Stomach (tissue), 9 donors: ENCODE results near the gene ENO2. TPM values are rescaled to one million over a fixed set of nuclear protein-coding genes. Genes with fewer than 3 reads are reported as not detected.
"Not testable (repeated sequence)": the region's sequence is repeated elsewhere in the genome, so short reads cannot be mapped to it uniquely, and the experiment has no call there.

ENCODE experiments used
- DNase-seq, 2 donors: peaks; one replicate each; pipeline versions ENCODE4 v3.0.0 to v3.0.0-alpha.2; 2013 to 2019
- H3K27ac ChIP-seq, 5 donors: fragments of 200-600 bp in 4 of 5; sonication (generic) in 4 of 5; one replicate each; pipeline ENCODE4 v1.5.1; 2013 to 2019; ENCODE audit warnings: mild to moderate bottlenecking in 1 of 5, moderate library complexity in 1 of 5
- H3K27me3 ChIP-seq, 3 donors: fragments of 200-600 bp; sonication (generic); one replicate each; pipeline ENCODE4 v1.5.1; 2017 to 2019; ENCODE audit warnings: mixed run types in 1 of 3
- H3K36me3 ChIP-seq, 4 donors: fragments of 200-600 bp; sonication (generic); 1 replicate in 3 of 4; 2 replicates in 1 of 4; pipeline ENCODE4 v1.5.1; 2016 to 2019
- H3K4me1 ChIP-seq, 4 donors: fragments of 200-600 bp; sonication (generic); one replicate each; pipeline ENCODE4 v1.5.1; 2016 to 2019
- H3K4me3 ChIP-seq, 4 donors: fragments of 200-600 bp; sonication (generic) in 3 of 4; one replicate each; pipeline ENCODE4 v1.5.1; 2016 to 2019; ENCODE audit warnings: mild to moderate bottlenecking in 1 of 4
- H3K9me3 ChIP-seq, 4 donors: fragments of 200-600 bp; sonication (generic); one replicate each; pipeline ENCODE4 v1.5.1; 2016 to 2019
- EP300 ChIP-seq: sonication (generic); formaldehyde crosslinking; IDR thresholded peaks from one replicate; pipeline ENCODE4 v1.6.1; 2017; ENCODE audit warnings: antibody characterized with exemption
- POLR2A ChIP-seq, 4 donors: fragments of 450-650 bp; IDR thresholded peaks; one replicate each; pipeline ENCODE4 v1.6.1; 2016; ENCODE audit warnings: antibody characterized with exemption in 4 of 4, control low read depth in 2 of 4, mild to moderate bottlenecking in 1 of 4, moderate library complexity in 1 of 4
- POLR2AphosphoS5 ChIP-seq, 3 donors: sonication (generic); formaldehyde crosslinking; IDR thresholded peaks; one replicate each; pipeline ENCODE4 v1.6.1; 2016; ENCODE audit warnings: antibody characterized with exemption in 3 of 3
- WGBS, 5 donors: extraction: QIAGEN DNeasy Blood & Tissue Kit in 3 of 5; methylation state at CpG; one replicate each; pipeline versions ENCODE4 v1.1.5 to v1.1.7; 2013 to 2018; 5-methylcytosine and 5-hydroxymethylcytosine counted together
- intact Hi-C: fragments of 100-400 bp; cut with DNase I; formaldehyde crosslinking; loops from one replicate; pipeline ENCODE4 v1.15.1; 2023; ENCODE audit warnings: low total_unique reads
- polyA plus RNA-seq, 3 donors: library from polyadenylated mRNA; stranded (reverse); fragments of 200-250 nt; gene quantifications; one replicate each; pipeline ENCODE4 v1.2.3, GENCODE V29; 2013
- total RNA-seq, 5 donors: library from RNA; depleted of rRNA; stranded (reverse); fragments of >200 nt; gene quantifications; one replicate each; pipeline versions ENCODE4 v1.1.0 to v1.2.3, GENCODE V29; 2014 to 2016
- TF ChIP-seq, protein P1 (sequence below), 7 experiments: fragments of 450-650 bp in 4 of 7; fragments of 200-600 bp in 3 of 7; sonication (generic) in 3 of 7; IDR thresholded peaks; one replicate each; pipeline ENCODE4 v1.5.1; 2016 to 2019; ENCODE audit warnings: antibody characterized with exemption in 7 of 7, control low read depth in 2 of 7, mild to moderate bottlenecking in 1 of 7
- donor health status: healthy with polysubstance abuse.
- donor health status: Bipolar disorder and iron deficiency.
- donor health status: healthy.

ENO2 gene
- total and polyA plus RNA-seq, 8 donors, result 2.3 to 62.9 (median 9.7) TPM

DNA sequence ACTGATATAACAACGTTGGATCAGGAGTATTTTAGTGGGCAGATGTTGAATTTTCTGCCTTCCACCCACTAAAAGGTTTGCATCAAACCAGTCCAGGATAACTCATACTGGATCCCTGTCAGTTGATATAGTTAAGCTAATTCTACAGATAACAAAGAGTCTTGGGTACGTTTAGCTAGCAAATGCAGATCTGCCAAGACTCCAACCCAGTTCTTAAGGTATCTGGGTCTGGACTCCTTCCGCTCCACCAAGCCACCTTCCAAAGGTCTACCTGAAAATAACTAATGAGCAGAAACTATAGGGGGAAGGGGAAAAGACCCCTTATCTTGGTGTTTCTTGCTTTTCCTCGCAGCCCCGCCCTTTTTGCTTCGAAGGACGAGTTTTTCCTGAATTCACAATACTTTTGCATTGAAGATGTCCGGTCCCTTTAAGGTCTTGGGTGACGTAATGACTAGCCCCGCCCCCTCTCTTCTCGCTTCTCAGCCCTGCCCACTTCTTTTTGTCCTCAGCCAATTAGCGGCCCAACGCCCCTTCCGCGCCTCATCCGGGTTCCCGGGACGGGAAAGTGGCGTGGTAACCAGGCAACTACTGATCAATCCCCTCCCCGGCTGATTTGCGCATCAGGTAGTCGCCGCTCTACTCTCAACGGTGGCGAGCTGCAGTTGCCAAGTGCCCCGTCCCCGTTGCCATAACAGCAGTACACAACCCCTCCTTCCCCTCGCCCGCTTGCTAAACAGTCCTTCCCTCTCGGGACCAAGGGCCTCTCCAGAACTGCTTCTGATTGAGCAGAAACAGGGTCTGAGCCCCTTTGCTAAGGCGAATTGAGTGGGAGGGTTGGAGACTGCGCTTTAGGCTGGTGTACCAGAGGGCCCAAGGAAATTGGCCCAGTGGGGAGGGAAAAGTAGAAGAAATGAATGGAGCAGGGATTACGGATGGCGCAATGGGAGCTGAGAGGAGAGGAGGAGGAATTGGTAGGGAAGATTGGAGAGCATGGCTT is 9.8 kb upstream of the ENO2 start, which contains the start of gene LRRC23:
TSS of gene LRRC23 (plus strand) at position 543 of the 997 bp plus-strand sequence. CDS start 812 bp downstream, outside the sequence.
- TF ChIP-seq EP300, result no peak
- TF ChIP-seq POLR2AphosphoS5 (IDR thresholded peaks at IDR 0.05), result peak; percentile 68 to 88 (median 73)
- TF ChIP-seq POLR2A (IDR thresholded peaks at IDR 0.05), result no peak
- TF ChIP-seq, protein P1, sequence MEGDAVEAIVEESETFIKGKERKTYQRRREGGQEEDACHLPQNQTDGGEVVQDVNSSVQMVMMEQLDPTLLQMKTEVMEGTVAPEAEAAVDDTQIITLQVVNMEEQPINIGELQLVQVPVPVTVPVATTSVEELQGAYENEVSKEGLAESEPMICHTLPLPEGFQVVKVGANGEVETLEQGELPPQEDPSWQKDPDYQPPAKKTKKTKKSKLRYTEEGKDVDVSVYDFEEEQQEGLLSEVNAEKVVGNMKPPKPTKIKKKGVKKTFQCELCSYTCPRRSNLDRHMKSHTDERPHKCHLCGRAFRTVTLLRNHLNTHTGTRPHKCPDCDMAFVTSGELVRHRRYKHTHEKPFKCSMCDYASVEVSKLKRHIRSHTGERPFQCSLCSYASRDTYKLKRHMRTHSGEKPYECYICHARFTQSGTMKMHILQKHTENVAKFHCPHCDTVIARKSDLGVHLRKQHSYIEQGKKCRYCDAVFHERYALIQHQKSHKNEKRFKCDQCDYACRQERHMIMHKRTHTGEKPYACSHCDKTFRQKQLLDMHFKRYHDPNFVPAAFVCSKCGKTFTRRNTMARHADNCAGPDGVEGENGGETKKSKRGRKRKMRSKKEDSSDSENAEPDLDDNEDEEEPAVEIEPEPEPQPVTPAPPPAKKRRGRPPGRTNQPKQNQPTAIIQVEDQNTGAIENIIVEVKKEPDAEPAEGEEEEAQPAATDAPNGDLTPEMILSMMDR (IDR thresholded peaks at IDR 0.05), result no peak
- peak within 1 kb of the TSS; percentile 61 to 82 (median 66) for H3K4me3 ChIP-seq
- H3K27ac ChIP-seq, result peak within 1 kb of the TSS; percentile 53 to 88 (median 86)
- intact Hi-C loops, result no loop called here
- no peaks in the 10 kb centered on the region for H3K9me3 ChIP-seq
- H3K27me3 ChIP-seq, result no peaks in the 10 kb centered on the region
- 3 to 4% (median 4%) methylated on average over 34 of the region's 34 CpGs for WGBS, 5 donors
- H3K4me1 ChIP-seq, result peaks cover 11 to 24% (median 23%) of the 10 kb centered on the region in 4 donors
- peak; percentile 99 for DNase-seq
- peaks cover 0 to 13% (median 12%) of the 10 kb centered on the region in 4 donors for H3K36me3 ChIP-seq

DNA sequence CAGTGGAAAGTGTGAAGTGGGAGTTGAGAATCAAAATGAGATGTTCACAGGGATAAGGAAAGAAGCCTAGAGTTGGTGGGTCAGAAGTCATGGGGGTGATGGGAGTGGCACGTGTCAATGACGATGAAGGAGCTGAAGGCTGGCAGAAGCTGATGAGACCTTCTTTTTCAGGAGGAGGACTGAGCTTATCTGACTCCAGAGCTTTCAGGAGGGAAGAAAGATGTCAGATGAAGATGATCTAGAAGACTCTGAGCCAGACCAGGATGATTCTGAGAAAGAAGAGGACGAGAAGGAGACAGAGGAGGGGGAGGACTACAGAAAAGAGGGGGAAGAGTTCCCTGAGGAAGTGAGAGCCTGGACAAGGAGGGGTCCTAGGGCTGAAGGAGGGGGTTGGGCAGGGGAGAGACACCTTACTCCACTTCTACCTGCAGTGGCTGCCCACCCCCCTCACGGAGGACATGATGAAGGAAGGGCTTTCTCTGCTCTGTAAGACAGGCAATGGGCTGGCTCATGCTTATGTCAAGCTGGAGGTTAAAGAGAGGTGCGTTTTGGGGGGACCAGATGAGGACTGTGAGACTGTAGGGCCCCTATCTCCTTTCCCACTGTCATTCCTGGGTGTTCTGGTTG is 8.9 kb upstream of the ENO2 start:
- Histone ChIP-seq H3K4me3 (peak overlapping the region; percentile 61 to 82 (median 66)), H3K36me3 (peaks cover 0 to 13% (median 12%) of the 10 kb centered on the region in 4 donors), H3K4me1 (peaks cover 11 to 17% (median 15%) of the 10 kb centered on the region in 4 donors), H3K27me3 (no peaks in the 10 kb centered on the region), H3K9me3 (no peaks in the 10 kb centered on the region), H3K27ac (peak overlapping the region; percentile 53 to 88 (median 86))
- no peak for DNase-seq
- intact Hi-C loops, result no loop called here
- WGBS, 5 donors, result 57 to 69% (median 65%) methylated on average over 5 of the region's 5 CpGs
- no peak for TF ChIP-seq POLR2A (IDR thresholded peaks at IDR 0.05)
- no peak for TF ChIP-seq EP300
- TF ChIP-seq, protein P1 (IDR thresholded peaks at IDR 0.05), result no peak
- TF ChIP-seq POLR2AphosphoS5 (IDR thresholded peaks at IDR 0.05), result no peak

DNA sequence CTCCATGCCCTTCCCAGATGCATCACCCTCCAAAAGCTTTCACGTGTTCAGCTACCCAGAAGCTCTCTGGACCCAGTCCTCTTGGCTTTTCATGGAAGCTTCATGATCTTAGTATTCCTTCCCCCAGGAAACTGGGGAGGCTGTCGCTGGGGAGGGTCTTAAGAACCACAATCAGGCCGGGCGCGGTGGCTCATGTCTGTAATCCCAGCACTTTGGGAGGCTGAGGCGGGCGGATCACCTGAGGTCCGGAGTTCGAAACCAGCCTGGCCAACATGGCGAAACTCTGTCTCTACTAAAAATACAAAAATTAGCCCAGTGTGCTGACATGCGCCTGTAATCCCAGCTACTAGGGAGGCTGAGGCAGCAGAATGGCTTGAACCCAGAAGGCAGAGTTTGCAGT is 6.2 kb upstream of the ENO2 start:
- intact Hi-C loops, DNase-seq, H3K27me3 ChIP-seq, H3K4me3 ChIP-seq, H3K9me3 ChIP-seq, H3K27ac ChIP-seq: not testable (repeated sequence)
- peaks cover 11 to 17% (median 15%) of the 10 kb centered on the region in 4 donors for H3K4me1 ChIP-seq
- H3K36me3 ChIP-seq, result peaks cover 0 to 13% (median 12%) of the 10 kb centered on the region in 4 donors
- 91 to 98% (median 96%) methylated on average over 6 to 11 of the region's 11 CpGs for WGBS, 5 donors

DNA sequence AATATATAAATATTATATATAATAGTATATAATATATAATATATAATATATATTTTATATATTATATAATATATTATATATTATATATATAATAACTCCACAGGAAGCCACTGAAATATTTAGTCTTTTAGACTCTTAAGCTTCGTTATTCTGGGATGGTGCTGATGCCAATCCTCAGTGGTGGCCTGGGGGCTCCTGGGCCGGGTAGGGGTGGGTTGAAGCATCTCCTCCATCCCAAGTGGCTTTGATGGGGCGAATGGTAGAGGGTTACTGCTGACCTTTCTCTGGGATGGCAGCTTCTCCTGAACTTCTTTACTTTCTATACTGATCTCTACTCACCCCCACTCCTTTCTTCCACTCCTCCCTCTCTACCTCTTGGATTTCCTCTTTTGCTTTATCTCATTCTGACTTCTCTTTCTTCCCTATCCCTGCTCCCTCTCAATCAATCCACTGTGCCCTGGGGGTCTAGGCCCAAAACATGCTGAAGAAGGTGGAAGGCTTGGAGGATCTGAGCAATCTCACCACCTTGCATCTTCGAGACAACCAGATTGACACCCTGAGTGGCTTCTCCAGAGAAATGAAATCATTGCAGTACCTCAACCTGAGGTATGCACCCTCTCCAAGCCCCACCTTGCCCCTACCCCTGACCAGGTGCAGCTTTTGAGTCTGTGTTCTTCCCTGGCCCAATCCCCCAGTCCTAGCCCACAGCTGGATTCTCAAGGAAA is 4.8 kb upstream of the ENO2 start:
- intact Hi-C loops, result no loop called here
- no peak overlapping the region for H3K4me3 ChIP-seq
- H3K4me1 ChIP-seq, result peaks cover 12 to 22% (median 19%) of the 10 kb centered on the region in 4 donors
- WGBS, 5 donors, result 87 to 95% (median 90%) methylated on average over 4 of the region's 4 CpGs
- TF ChIP-seq, protein P1 (IDR thresholded peaks at IDR 0.05), result no peak
- no peak for TF ChIP-seq EP300
- no peak for TF ChIP-seq POLR2AphosphoS5 (IDR thresholded peaks at IDR 0.05)
- no peak for TF ChIP-seq POLR2A (IDR thresholded peaks at IDR 0.05)
- H3K9me3 ChIP-seq, result no peaks in the 10 kb centered on the region
- H3K27ac ChIP-seq, result no peak overlapping the region
- DNase-seq, result no peak
- peaks cover 0 to 13% (median 12%) of the 10 kb centered on the region in 4 donors for H3K36me3 ChIP-seq
- H3K27me3 ChIP-seq, result peaks cover 0 to 20% (median 11%) of the 10 kb centered on the region in 3 donors
